HG03060 (cell line): ENCODE data around the gene MPV17L2.
"Not testable (repeated sequence)": the region's sequence is repeated elsewhere in the genome, so short reads cannot be mapped to it uniquely, and the experiment has no call there.

Experiments used
- ATAC-seq: cut with Tn5 transposase; IDR thresholded peaks from one replicate; pipeline ENCODE4 v1.9.1; 2021; ENCODE audit warnings: low read depth, moderate number of reproducible peaks; ENCODE audit not compliant: unreplicated experiment

MPV17L2 gene

DNA sequence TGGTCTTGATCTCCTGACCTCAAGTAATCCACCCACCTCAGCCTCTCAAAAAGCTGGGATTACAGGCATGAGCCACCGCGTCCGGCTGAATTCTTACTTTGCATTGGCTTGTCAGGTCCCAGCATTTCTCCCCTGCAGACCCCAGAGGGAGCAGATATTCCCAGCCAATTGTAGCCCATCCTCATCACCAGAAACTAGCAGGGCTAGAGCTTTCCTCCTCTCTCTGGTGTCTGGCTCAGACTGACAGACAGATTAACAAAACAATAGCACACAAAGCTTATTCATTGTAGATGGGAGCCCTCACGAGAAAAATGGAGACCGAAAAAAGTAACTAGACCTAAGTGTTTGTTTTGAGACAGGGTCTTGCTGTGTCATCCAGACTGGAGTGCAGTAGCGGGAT lies 7.5 kb upstream of the MPV17L2 start:
- ATAC-seq = no peak

DNA sequence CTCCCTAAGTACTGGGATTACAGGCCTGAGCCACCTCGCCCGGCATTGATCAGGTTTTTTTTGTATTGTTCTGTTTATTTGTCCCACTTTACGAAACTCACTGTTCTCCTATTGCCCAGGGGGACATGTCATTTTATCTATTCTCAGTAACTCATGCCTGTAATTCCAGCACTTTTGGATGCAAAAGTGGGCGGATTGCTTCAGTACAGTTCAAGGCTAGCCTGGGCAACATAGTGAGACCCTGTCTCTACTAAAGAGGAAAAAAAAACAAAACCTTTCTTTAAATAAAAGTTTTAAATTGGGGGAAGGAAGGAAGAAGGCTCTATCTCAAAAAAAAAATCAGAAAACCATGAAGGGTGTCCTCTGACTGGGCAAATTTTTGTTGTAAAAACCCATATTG lies 2.7 kb upstream of the MPV17L2 start:
- ATAC-seq = no peak

DNA sequence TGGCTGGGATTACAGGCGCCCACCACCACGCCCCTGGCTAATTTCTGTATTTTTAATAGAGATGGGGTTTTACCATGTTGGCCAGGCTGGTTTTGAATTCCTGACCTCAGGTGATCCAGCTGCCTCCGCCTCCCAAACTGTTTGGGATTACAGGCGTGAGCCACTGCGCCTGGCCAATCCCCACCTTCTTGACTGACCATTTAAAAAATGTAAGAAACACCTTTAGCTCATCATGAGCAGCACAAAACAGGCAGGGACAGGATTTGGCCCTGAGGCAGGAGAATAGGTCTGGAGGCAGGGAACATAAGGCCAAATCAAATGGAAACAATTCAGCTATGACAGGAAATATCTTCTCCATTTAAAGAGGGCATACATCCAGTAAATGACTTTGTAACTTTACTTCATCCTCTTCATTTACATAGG lies 1.4 kb upstream of the MPV17L2 start:
- ATAC-seq = no peak

GRCh38 chr19:18193388-18194180 lies 566 bp downstream of the MPV17L2 start:
- no peak for ATAC-seq

DNA sequence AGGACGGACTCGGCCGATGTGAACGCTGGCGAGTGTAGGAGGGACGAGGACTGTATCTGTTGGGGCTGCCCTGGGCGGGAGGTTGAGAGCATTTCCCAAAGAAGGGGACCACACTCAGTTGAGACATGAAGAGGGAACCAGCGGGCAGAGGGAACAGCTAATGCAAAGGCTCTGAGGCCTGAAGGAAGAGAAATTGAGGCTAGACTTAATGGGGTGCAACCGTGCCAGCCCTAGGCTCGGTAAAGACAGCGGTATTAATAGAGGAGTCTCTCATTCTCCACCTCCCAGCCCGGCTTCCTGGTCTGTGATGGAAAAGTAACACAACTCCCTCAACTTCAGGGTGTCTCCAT lies 1.1 kb downstream of the MPV17L2 start:
- ATAC-seq = no peak

- ATAC-seq = no peak
Observed at GRCh38 chr19:18194554-18195238, 1.7 kb downstream of the MPV17L2 start.

- ATAC-seq = no peak
Observed at GRCh38 chr19:18196511-18196845, 3.5 kb downstream of the MPV17L2 start.

DNA sequence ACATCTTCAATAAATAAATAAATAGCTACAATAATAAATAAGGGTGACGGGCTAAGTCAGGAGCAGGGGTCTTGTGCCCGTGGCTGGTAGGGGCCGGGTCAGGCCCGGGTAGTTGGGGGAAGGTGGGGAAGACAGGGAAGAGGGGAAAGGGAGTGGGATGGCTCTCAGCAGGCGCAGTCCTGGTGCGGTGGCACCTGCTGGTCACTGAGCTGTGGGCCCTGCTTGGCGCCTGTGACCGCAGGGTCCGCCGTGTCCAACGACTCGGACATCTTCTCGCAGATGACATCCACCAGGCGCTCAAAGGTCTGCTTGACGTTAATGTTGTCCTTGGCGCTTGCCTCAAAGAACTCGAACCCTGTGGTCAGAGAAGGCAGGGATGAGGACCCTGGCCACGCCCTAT lies 4.3 kb downstream of the MPV17L2 start:
- ATAC-seq = no peak

GRCh38 chr19:18197941-18198340 lies 4.9 kb downstream of the MPV17L2 start:
- ATAC-seq = no peak

DNA sequence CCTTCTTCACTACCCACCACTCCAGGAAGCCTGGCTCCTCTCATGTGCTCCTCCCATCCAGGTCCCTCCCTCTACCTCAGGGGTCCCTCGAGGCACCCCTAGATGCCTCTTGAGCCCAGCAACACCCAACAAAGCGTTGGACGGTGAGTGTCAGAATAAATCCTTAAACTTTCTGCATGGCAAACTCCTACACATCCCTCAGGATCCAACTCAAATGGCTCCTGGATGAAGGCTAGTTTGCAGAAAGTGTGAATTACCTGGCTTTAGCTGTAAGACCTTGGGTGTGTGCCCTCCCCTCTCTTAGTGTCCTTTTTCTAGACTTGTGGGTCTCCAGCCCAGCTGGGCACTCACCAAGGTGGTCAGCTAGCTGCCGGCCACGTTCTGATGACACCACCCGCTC lies 5.4 kb downstream of the MPV17L2 start:
- no peak for ATAC-seq

GRCh38 chr19:18202397-18202777 lies 9.4 kb downstream of the MPV17L2 start:
- no peak for ATAC-seq

DNA sequence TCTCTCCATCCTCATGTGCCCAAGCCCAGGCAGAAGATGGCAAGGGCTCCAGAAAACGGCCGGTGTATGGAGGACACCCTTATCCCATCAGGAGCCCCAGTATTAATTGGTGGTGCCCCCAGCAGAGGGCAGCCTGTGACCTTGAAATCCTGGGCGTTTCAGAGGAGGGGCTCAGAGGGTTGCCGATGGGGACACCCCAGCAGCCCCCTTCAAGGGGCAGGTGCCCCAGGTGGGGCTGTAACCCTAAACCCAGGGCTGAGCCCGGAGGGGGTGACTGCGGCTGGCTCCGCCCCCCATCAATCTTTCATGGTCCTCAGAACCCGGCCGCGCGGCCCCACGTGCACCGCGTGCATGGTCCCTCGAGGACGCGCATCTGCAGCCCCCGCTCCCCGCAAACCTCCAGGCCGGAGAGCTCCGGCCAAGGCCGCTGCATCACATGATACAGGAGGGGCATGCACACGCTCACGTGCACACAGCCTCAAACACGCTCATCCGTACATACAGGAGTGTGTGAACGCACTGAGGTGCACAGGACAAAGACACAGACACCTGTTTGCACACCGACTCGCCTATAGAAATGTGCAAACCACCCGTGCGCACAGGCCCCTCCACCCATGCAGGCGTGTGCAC lies 9.9 kb downstream of the MPV17L2 start:
- no peak for ATAC-seq

DNA sequence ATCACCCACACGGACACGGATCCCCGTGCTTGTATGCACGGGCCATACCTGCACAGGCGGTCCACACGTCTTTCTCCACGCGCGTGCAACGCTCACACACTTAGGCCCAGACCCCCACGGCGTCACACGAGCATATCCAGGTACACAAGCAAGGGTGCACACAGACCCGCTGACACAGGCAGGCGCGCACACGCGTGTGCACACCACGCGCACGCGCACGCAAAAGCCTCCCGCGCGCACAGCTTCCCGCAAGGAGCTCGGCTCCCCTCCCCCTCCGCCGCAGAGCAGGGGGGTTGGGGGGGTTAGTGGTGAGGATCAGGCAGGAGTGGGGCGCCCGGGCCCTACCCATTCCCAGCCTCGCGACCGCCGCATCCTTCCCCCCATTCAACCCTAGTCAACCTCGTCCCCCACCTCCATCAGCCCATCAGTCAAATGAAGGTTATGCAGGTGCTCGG lies 10.4 kb downstream of the MPV17L2 start:
- ATAC-seq = no peak

- ATAC-seq = peak; percentile 80
Observed at GRCh38 chr19:18203863-18204393, 10.9 kb downstream of the MPV17L2 start, which contains the start of gene RAB3A. Gene RAB3A, minus strand, starts transcription at chr19:18204042. Its CDS starts 1,302 bp downstream, at chr19:18202740.

GRCh38 chr19:18204394-18205199 lies 11.6 kb downstream of the MPV17L2 start:
- ATAC-seq = peak; percentile 6

GRCh38 chr19:18205200-18205892 lies 12.3 kb downstream of the MPV17L2 start:
- no peak for ATAC-seq

DNA sequence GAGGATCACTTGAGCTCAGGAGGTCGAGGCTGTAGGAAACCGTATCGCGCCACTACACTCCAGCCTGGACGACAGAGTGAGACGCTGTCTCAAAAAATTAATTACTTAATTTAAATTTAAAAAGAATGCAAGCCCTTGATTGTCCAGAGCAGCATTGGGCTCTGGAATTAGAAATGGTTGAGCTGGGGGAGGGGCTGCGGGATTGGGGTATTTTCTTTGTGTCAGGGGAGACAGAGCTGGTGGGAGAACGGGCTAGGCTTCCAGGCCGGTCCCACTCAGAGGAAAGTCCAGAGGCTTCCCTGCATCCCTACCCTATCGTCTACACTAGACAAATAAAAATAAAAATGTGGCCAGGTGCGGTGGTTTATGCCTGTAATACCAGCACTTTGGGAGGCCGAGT lies 13.0 kb downstream of the MPV17L2 start:
- ATAC-seq = no peak

DNA sequence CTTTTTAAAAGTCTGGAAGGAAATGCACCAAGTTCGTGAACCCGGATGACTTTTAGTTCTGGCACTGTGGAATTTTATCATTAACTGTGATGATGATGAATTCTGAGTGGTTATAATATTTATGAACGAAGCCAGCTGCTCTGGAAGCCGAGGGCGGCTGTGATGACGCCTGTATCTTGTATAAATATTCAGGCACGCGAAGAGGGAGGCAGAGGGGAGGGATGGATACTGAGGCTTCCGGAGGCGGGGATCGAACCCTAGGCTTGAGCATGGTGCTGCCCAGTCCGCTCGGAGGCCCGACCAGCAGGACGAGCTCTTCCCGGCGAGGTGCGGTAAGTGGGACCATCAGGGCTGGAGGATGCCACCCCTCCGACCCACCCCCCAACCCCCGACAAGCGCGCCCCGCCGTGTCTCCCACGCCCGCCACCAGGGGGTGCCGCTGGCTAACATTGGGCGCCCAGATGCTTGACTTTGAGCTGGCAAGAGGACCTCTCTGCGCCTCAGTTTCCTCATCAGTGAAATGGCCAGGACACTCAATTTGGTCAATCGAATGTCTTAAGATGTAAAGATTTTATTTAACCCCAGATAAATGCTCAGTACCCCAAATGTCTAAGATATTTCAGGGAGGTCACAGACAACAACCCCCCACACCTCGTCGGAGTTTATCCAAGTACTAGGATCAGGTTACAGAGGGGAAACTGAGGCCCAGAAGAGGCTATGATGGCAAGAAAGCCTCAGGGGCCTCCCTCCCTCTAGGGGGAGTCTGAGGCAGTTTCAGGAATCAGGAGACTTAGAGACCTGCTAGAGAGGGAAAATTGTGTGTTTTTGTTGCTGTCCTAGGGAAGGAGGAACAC lies 15.3 kb downstream of the MPV17L2 start:
- no peak for ATAC-seq

- not testable (repeated sequence) for ATAC-seq
Observed at GRCh38 chr19:18209912-18210311, 16.9 kb downstream of the MPV17L2 start.
